ENCODE data around the gene CDH6. TPM values are rescaled to one million over a fixed set of nuclear protein-coding genes. Genes with fewer than 3 reads are reported as not detected.

Gene CDH6
- total and polyA plus RNA-seq, 9 donors, result 0.68 to 19.2 (median 2.5) TPM

DNA sequence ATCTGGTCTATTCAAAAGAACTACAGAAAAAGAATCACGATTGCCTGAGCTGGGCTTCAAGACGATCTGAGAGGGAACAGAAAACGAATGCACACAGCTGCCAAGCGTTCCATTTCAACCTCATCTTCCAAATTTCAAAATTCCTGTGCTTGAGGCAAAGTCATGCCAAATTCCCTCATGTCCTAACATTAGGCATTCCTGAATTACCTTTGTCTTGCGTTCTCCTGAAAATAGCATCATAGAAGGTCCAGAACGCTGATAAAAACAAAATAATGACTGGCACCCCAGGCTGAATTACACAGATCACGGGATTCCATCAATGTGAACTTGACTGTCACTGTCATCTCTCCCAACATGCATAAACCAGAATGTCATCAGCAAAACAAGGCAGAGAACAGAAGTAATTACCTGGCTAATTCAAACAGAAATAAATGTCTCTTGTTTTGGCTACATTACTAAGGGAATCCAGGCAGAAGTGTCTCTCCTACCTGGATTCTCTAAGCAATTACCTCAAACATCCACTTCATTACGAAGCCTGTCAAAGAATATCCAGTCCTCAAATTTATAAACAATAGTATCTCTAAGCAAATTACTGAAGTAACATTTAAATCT is 12.0 kb upstream of the CDH6 start:
- no peak overlapping the region for H3K4me3 ChIP-seq
- no peaks in the 10 kb centered on the region for H3K27me3 ChIP-seq
- H3K36me3 ChIP-seq, result no peaks in the 10 kb centered on the region
- H3K4me1 ChIP-seq (ENCODE audit: insufficient read depth), result no peaks in the 10 kb centered on the region
- no peak for TF ChIP-seq EP300 (IDR thresholded peaks at IDR 0.05)
- TF ChIP-seq CTCF (IDR thresholded peaks at IDR 0.05), result no peak
- TF ChIP-seq POLR2A (IDR thresholded peaks at IDR 0.05), result no peak
- H3K9me3 ChIP-seq, result no peaks in the 10 kb centered on the region
- intact Hi-C loops (cut with DNase I), result no loop called here
- no peak overlapping the region for H3K27ac ChIP-seq
- 78 to 83% (median 80%) methylated on average over 8 of the region's 8 CpGs for WGBS, 3 donors
- DNase-seq, result no peak

DNA sequence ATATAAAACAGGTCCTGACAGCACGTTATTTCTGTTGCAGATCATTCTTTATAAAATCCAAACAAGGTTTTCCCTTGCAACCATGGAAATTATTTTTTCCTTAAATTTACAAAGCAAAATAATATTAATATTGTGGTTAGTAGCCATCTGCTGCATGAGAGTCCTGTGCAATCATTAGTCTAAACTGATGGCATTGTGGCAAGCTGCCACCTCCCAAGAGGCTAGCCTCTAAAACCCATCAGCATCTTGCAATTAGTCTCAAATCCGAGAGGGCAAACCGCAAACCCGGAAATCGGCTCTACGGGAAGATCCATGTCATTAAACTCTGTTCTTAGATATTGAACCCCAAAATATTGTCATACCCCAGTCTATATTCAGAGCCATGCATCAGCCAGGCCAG is 11.3 kb upstream of the CDH6 start:
- no peak overlapping the region for H3K4me3 ChIP-seq
- no peaks in the 10 kb centered on the region for H3K9me3 ChIP-seq
- 86 to 93% (median 92%) methylated on average over 6 of the region's 6 CpGs for WGBS, 3 donors
- no peaks in the 10 kb centered on the region for H3K27me3 ChIP-seq
- no peak for DNase-seq
- TF ChIP-seq EP300 (IDR thresholded peaks at IDR 0.05), result no peak
- no peak for TF ChIP-seq CTCF (IDR thresholded peaks at IDR 0.05)
- TF ChIP-seq POLR2A (IDR thresholded peaks at IDR 0.05), result no peak
- H3K27ac ChIP-seq, result no peak overlapping the region
- H3K36me3 ChIP-seq, result no peaks in the 10 kb centered on the region
- intact Hi-C loops (cut with DNase I), result no loop called here
- no peaks in the 10 kb centered on the region for H3K4me1 ChIP-seq (ENCODE audit: insufficient read depth)

GRCh38 chr5:31185951-31186350 is 7.5 kb upstream of the CDH6 start:
- no peaks in the 10 kb centered on the region for H3K4me1 ChIP-seq (ENCODE audit: insufficient read depth)
- intact Hi-C loops (cut with DNase I), result no loop called here
- WGBS, 3 donors, result 73 to 84% (median 79%) methylated on average over 7 of the region's 7 CpGs
- DNase-seq, result no peak
- TF ChIP-seq EP300 (IDR thresholded peaks at IDR 0.05) (no peak), CTCF (IDR thresholded peaks at IDR 0.05) (no peak), POLR2A (IDR thresholded peaks at IDR 0.05) (no peak)
- no peaks in the 10 kb centered on the region for H3K27me3 ChIP-seq
- no peak overlapping the region for H3K4me3 ChIP-seq
- H3K27ac ChIP-seq, result no peak overlapping the region
- H3K9me3 ChIP-seq, result no peaks in the 10 kb centered on the region
- no peaks in the 10 kb centered on the region for H3K36me3 ChIP-seq

DNA sequence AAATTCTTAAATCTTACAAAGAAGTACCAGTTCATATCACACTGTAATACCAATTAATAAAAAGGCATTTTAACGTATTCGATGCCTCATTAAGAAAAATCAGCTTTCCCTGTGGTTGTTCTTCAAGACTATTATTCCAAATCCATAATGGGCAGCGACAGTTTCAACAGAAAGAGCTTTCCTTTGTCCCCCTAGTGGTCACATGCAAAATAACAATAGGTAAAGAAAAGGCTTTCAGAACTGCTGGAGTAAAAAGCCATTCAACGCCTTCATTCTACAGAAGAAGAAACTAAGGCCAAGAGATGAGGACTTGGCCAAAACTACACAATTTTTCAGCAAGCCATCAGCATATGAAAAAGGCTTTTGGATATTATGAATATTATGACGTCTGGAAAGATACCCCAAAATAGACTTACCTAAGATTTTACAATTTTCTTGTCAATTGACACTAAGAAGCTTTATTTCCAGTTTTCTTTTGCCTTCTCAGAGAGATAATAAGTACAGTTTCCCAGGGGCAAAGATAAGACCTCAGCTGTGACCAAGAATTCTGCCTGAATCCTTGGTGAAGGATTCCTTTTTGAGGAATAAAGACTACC is 6.7 kb upstream of the CDH6 start:
- Histone ChIP-seq H3K27me3 (no peaks in the 10 kb centered on the region), H3K36me3 (no peaks in the 10 kb centered on the region), H3K27ac (no peak overlapping the region), H3K4me1 (ENCODE audit: insufficient read depth) (no peaks in the 10 kb centered on the region), H3K4me3 (no peak overlapping the region), H3K9me3 (no peaks in the 10 kb centered on the region)
- intact Hi-C loops (cut with DNase I), result no loop called here
- WGBS, 3 donors, result 20 to 24% (median 21%) methylated on average over 5 of the region's 5 CpGs
- no peak for DNase-seq
- no peak for TF ChIP-seq EP300 (IDR thresholded peaks at IDR 0.05)
- no peak for TF ChIP-seq POLR2A (IDR thresholded peaks at IDR 0.05)
- TF ChIP-seq CTCF (IDR thresholded peaks at IDR 0.05), result no peak
